Measurements from ENCODE around the gene PRRG2. TPM values are rescaled to one million over a fixed set of nuclear protein-coding genes. Genes with fewer than 3 reads are reported as not detected.

PRRG2 gene
- polyA plus RNA-seq, 1 of the 3 experiments (the other 2 are of a cell fraction), result 0.44 TPM

GRCh38 chr19:49556412-49557398, 24.4 kb upstream of the PRRG2 start (continued):
- TF ChIP-seq NRF1 (IDR thresholded peaks at IDR 0.05; ENCODE audit: low read depth, low read length) (no peak), USF1 (IDR thresholded peaks at IDR 0.05; ENCODE audit: borderline replicate concordance, low read depth) (no peak)

GRCh38 chr19:49557641-49558325, 23.3 kb upstream of the PRRG2 start:
- Histone ChIP-seq H3K27ac (ENCODE audit: low read depth in 2 of 2, low read length in 1 of 2) (no peak overlapping the region), H4K20me1 (ENCODE audit: insufficient read depth) (0 out of 2 replicates have a peak, but pooled peaks cover 7% of the 10 kb centered on the region), H3K79me2 (ENCODE audit: insufficient read depth) (peaks cover 17% of the 10 kb centered on the region; the same call in 1 of the 2 replicates), H3K4me2 (no peak overlapping the region), H3K36me3 (replicated peaks in 1 of 2; ENCODE audit: control insufficient read depth in 1 of 2, insufficient read depth in 2 of 2, low read length in 1 of 2) (peaks cover 18 to 44% of the 10 kb centered on the region in 2 experiments), H3F3A (replicated peaks; ENCODE audit: insufficient read depth) (peaks cover 4% of the 10 kb centered on the region), H3K27me3 (ENCODE audit: insufficient read depth) (no peaks in the 10 kb centered on the region), H3K4me1 (ENCODE audit: control insufficient read depth in 1 of 2, insufficient read depth in 2 of 2, low read depth in 1 of 2, low read length in 1 of 2) (no peaks in the 10 kb centered on the region; a peak in 1 of 4 replicates), H3K4me3 (ENCODE audit: low read depth in 2 of 2, low read length in 1 of 2) (no peak overlapping the region), H3K9ac (no peak overlapping the region), H3K9me2 (no peaks in the 10 kb centered on the region), H2AFZ (ENCODE audit: low read depth) (no peak overlapping the region), H3K9me3 (no peaks in the 10 kb centered on the region)
- TF ChIP-seq REST (IDR thresholded peaks at IDR 0.05; ENCODE audit: low read depth, low read length) (no peak), ELF1 (IDR thresholded peaks at IDR 0.05) (no peak)
- ChIA-PET CTCF (interaction anchor here (0.8 to 6.9 kb wide), 5 partner anchors 9 to 55 kb away, joined by 3 to 79 read pairs (median 11); no protein-coding TSS in a partner anchor), POLR2A (no interaction called here)
- WGBS (ENCODE audit: low lambda C conversion rate), result 98% methylated on average over 17 of the region's 18 CpGs
- DNase-seq, result no peak

GRCh38 chr19:49558591-49558990, 22.5 kb upstream of the PRRG2 start:
- peaks cover 4% of the 10 kb centered on the region for H3F3A ChIP-seq (replicated peaks; ENCODE audit: insufficient read depth)
- ChIA-PET CTCF (interaction anchor here (0.6 to 6.9 kb wide), 6 partner anchors 12 to 122 kb away, joined by 3 to 79 read pairs (median 4); no protein-coding TSS in a partner anchor), POLR2A (no interaction called here)
- no peak overlapping the region for H2AFZ ChIP-seq (ENCODE audit: low read depth)
- H3K4me2 ChIP-seq, result no peak overlapping the region
- no peaks in the 10 kb centered on the region for H3K27me3 ChIP-seq (ENCODE audit: insufficient read depth)
- 0 out of 2 replicates have a peak, but pooled peaks cover 13% of the 10 kb centered on the region for H4K20me1 ChIP-seq (ENCODE audit: insufficient read depth)
- no peak overlapping the region for H3K27ac ChIP-seq (ENCODE audit: low read depth in 2 of 2, low read length in 1 of 2)
- H3K9me2 ChIP-seq, result no peaks in the 10 kb centered on the region
- H3K9me3 ChIP-seq, result no peaks in the 10 kb centered on the region
- H3K79me2 ChIP-seq (ENCODE audit: insufficient read depth), result peaks cover 25% of the 10 kb centered on the region; the same call in 1 of the 2 replicates
- WGBS (ENCODE audit: low lambda C conversion rate), result 97% methylated on average over 7 of the region's 7 CpGs
- peaks cover 18 to 44% of the 10 kb centered on the region in 2 experiments for H3K36me3 ChIP-seq (replicated peaks in 1 of 2; ENCODE audit: control insufficient read depth in 1 of 2, insufficient read depth in 2 of 2, low read length in 1 of 2)
- H3K4me3 ChIP-seq (ENCODE audit: low read depth in 2 of 2, low read length in 1 of 2), result no peak overlapping the region
- no peak overlapping the region for H3K9ac ChIP-seq
- no peak for DNase-seq
- no peaks in the 10 kb centered on the region; a peak in 1 of 4 replicates for H3K4me1 ChIP-seq (ENCODE audit: control insufficient read depth in 1 of 2, insufficient read depth in 2 of 2, low read depth in 1 of 2, low read length in 1 of 2)
- TF ChIP-seq EZH2phosphoT487 (IDR thresholded peaks at IDR 0.05; ENCODE audit: borderline replicate concordance, low read depth) (no peak), PBX3 (IDR thresholded peaks at IDR 0.05) (no peak), FOXJ3 (CRISPR knock-in tag; IDR thresholded peaks at IDR 0.05) (no peak), SIN3A (IDR thresholded peaks at IDR 0.05; ENCODE audit: borderline replicate concordance, low read depth, low read length) (no peak), USF2 (IDR thresholded peaks at IDR 0.05; ENCODE audit: borderline replicate concordance, low read depth, low read length) (no peak), MAX (IDR thresholded peaks at IDR 0.05; ENCODE audit: low read depth) (no peak), IRF3 (IDR thresholded peaks at IDR 0.05; ENCODE audit: low read depth, low read length) (no peak), FOXM1 (IDR thresholded peaks at IDR 0.05; ENCODE audit: low read depth) (no peak), GATA2 (CRISPR knock-in tag; IDR thresholded peaks at IDR 0.05) (no peak)

All from SK-N-SH (cell line).